Right lobe of liver (tissue), 4 donors: ENCODE measurements around the gene AGTRAP.
A peak's percentile ranks its signal among the peaks of the same experiment; 100 is the strongest.

Source experiments
- CTCF ChIP-seq, 4 donors: fragments of 200-600 bp in 3 of 4; fragments of 450-650 bp in 1 of 4; IDR thresholded peaks; one replicate each; pipeline versions ENCODE4 v1.5.1 to v1.8.0; 2016 to 2022; ENCODE audit warnings: antibody characterized with exemption in 4 of 4, mild to moderate bottlenecking in 2 of 4
- POLR2A ChIP-seq: fragments of 450-650 bp; IDR thresholded peaks from one replicate; pipeline ENCODE4 v1.6.1; 2017; ENCODE audit warnings: antibody characterized with exemption, mild to moderate bottlenecking
- donor health status: DM: no; HTN: no; CAD: no.
- donor health status: DM: no; HTN: no; CAD: no.
- donor health status: DM: no; HTN: yes; CAD: no.

GRCh38 chr1:11749203-11749689 lies 13.3 kb downstream of the AGTRAP start:
- TF ChIP-seq CTCF (IDR thresholded peaks at IDR 0.05) (peak; percentile 39 to 67 (median 58)), POLR2A (no peak)
